SK-N-SH treated with all-trans-retinoic acid at 6 μM for 48 hours (cell line): ENCODE measurements around the gene TCF12.

Experiments
- ATAC-seq: fragments of 200-7000 bp; cut with Tn5 transposase; 3 replicates; pipeline ENCODE4 v1.9.1; 2020; ENCODE audit warnings: mild to moderate bottlenecking, moderate library complexity
- ARNTL ChIP-seq: fragments of 450-650 bp; formaldehyde crosslinking; IDR thresholded peaks from 2 replicates; pipeline ENCODE4 v1.5.0; 2020; ENCODE audit warnings: low read depth, mild to moderate bottlenecking, moderate library complexity, borderline replicate concordance
- BACH2 ChIP-seq: fragments of 250-450 bp; sonication (Bioruptor Pico); IDR thresholded peaks from 2 replicates; pipeline ENCODE4 v1.9.0; 2021; ENCODE audit warnings: mild to moderate bottlenecking, borderline replicate concordance
- CSDC2 ChIP-seq: fragments of 250-450 bp; sonication (Bioruptor Pico); IDR thresholded peaks from 2 replicates; pipeline ENCODE4 v1.5.0; 2020; ENCODE audit warnings: mild to moderate bottlenecking, moderate library complexity
- ESRRG ChIP-seq: fragments of 250-450 bp; sonication (Bioruptor Pico); IDR thresholded peaks from 2 replicates; pipeline ENCODE4 v1.6.1; 2021; ENCODE audit warnings: mild to moderate bottlenecking
- GLIS3 ChIP-seq: fragments of 250-450 bp; sonication (Bioruptor Pico); IDR thresholded peaks from 2 replicates; pipeline ENCODE4 v1.5.0; 2020; ENCODE audit warnings: mild to moderate bottlenecking, moderate library complexity
- ISL1 ChIP-seq: fragments of 250-450 bp; sonication (Bioruptor Pico); IDR thresholded peaks from 2 replicates; pipeline ENCODE4 v2.1.2; 2022; ENCODE audit warnings: mild to moderate bottlenecking, moderate library complexity
- OSR1 ChIP-seq: fragments of 250-450 bp; sonication (Bioruptor Pico); IDR thresholded peaks from 2 replicates; pipeline ENCODE4 v1.8.0; 2022; ENCODE audit warnings: moderate library complexity, mild to moderate bottlenecking, inconsistent platforms
- PPARA ChIP-seq: fragments of 250-450 bp; sonication (Bioruptor Pico); IDR thresholded peaks from 2 replicates; pipeline ENCODE4 v1.5.0; 2020; ENCODE audit warnings: mild to moderate bottlenecking, borderline replicate concordance
- SNAI2 ChIP-seq: fragments of 250-450 bp; sonication (Bioruptor Pico); IDR thresholded peaks from 2 replicates; pipeline ENCODE4 v1.5.0; 2020; ENCODE audit warnings: mild to moderate bottlenecking, moderate library complexity
- TCF4 ChIP-seq: fragments of 250-450 bp; sonication (Bioruptor Pico); IDR thresholded peaks from 2 replicates; pipeline ENCODE4 v1.8.0; 2021; ENCODE audit warnings: mild to moderate bottlenecking, moderate library complexity, borderline replicate concordance
- TOX ChIP-seq: fragments of 250-450 bp; sonication (Bioruptor Pico); IDR thresholded peaks from 2 replicates; pipeline ENCODE4 v1.8.0; 2021; ENCODE audit warnings: mild to moderate bottlenecking, moderate library complexity, borderline replicate concordance
- ZC3H10 ChIP-seq: fragments of 250-450 bp; sonication (Bioruptor Pico); IDR thresholded peaks from 2 replicates; pipeline ENCODE4 v1.5.1; 2021; ENCODE audit warnings: mild to moderate bottlenecking, moderate library complexity
- ZFP3 ChIP-seq: fragments of 250-450 bp; sonication (Bioruptor Pico); IDR thresholded peaks from 2 replicates; pipeline ENCODE4 v1.5.0; 2020; ENCODE audit warnings: mild to moderate bottlenecking, moderate library complexity
- ZNF565 ChIP-seq: fragments of 450-650 bp; formaldehyde crosslinking; conservative IDR thresholded peaks from 2 replicates; pipeline ENCODE4 v1.5.0; 2020; ENCODE audit warnings: low read depth, mild to moderate bottlenecking, moderate library complexity
- ZNF70 ChIP-seq: fragments of 450-650 bp; formaldehyde crosslinking; IDR thresholded peaks from 2 replicates; pipeline ENCODE4 v1.5.0; 2020; ENCODE audit warnings: mild to moderate bottlenecking, moderate library complexity
- TF ChIP-seq, protein P1 (sequence below): fragments of 250-450 bp; sonication (Bioruptor Pico); IDR thresholded peaks from 2 replicates; pipeline ENCODE4 v1.5.0; 2020; ENCODE audit warnings: mild to moderate bottlenecking, moderate library complexity
- TF ChIP-seq, protein P2 (sequence below): fragments of 250-450 bp; sonication (Bioruptor Pico); IDR thresholded peaks from 2 replicates; pipeline ENCODE4 v1.8.0; 2020; ENCODE audit warnings: mild to moderate bottlenecking, moderate library complexity, borderline replicate concordance
- TF ChIP-seq, protein P3 (sequence below): fragments of 250-450 bp; sonication (Bioruptor Pico); IDR thresholded peaks from 2 replicates; pipeline ENCODE4 v1.5.1; 2020; ENCODE audit warnings: low read depth, mild to moderate bottlenecking, moderate library complexity
- TF ChIP-seq, protein P4 (sequence below): fragments of 250-450 bp; sonication (Bioruptor Pico); IDR thresholded peaks from 2 replicates; pipeline ENCODE4 v1.5.1; 2021; ENCODE audit warnings: mild to moderate bottlenecking, moderate library complexity

The TCF12 gene

DNA sequence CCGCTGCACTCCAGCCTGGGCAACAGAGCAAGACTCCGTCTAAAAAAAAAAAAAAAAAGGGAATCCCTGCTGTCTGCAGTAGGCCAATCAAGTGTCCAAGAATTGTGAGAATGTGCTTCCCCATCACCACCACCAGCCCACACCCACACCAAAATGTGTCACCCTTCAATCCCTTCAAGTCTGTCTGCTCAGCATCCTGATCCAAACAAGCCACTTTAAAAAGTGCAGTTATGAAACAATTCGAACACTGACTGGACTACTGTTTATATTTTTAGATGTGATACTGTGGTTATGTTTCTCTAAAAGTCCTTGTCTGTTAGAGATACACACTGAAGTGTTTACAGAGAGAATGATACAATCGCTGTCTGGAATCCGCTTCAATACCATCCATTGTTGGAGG lies 379.8 kb downstream of the TCF12 start:
- no peak for ATAC-seq
- no peak for TF ChIP-seq ZNF565 (CRISPR knock-in tag)
- no peak for TF ChIP-seq GLIS3 (CRISPR knock-in tag)
- TF ChIP-seq PPARA (CRISPR knock-in tag), result no peak
- TF ChIP-seq ZNF70 (CRISPR knock-in tag), result no peak
- no peak for TF ChIP-seq BACH2 (CRISPR knock-in tag)
- no peak for TF ChIP-seq TCF4 (CRISPR knock-in tag)
- TF ChIP-seq, protein P1, sequence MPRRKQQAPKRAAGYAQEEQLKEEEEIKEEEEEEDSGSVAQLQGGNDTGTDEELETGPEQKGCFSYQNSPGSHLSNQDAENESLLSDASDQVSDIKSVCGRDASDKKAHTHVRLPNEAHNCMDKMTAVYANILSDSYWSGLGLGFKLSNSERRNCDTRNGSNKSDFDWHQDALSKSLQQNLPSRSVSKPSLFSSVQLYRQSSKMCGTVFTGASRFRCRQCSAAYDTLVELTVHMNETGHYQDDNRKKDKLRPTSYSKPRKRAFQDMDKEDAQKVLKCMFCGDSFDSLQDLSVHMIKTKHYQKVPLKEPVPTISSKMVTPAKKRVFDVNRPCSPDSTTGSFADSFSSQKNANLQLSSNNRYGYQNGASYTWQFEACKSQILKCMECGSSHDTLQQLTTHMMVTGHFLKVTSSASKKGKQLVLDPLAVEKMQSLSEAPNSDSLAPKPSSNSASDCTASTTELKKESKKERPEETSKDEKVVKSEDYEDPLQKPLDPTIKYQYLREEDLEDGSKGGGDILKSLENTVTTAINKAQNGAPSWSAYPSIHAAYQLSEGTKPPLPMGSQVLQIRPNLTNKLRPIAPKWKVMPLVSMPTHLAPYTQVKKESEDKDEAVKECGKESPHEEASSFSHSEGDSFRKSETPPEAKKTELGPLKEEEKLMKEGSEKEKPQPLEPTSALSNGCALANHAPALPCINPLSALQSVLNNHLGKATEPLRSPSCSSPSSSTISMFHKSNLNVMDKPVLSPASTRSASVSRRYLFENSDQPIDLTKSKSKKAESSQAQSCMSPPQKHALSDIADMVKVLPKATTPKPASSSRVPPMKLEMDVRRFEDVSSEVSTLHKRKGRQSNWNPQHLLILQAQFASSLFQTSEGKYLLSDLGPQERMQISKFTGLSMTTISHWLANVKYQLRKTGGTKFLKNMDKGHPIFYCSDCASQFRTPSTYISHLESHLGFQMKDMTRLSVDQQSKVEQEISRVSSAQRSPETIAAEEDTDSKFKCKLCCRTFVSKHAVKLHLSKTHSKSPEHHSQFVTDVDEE (CRISPR knock-in tag), result no peak
- no peak for TF ChIP-seq ZC3H10 (CRISPR knock-in tag)
- TF ChIP-seq ARNTL, result no peak
- TF ChIP-seq ISL1 (CRISPR knock-in tag), result no peak

DNA sequence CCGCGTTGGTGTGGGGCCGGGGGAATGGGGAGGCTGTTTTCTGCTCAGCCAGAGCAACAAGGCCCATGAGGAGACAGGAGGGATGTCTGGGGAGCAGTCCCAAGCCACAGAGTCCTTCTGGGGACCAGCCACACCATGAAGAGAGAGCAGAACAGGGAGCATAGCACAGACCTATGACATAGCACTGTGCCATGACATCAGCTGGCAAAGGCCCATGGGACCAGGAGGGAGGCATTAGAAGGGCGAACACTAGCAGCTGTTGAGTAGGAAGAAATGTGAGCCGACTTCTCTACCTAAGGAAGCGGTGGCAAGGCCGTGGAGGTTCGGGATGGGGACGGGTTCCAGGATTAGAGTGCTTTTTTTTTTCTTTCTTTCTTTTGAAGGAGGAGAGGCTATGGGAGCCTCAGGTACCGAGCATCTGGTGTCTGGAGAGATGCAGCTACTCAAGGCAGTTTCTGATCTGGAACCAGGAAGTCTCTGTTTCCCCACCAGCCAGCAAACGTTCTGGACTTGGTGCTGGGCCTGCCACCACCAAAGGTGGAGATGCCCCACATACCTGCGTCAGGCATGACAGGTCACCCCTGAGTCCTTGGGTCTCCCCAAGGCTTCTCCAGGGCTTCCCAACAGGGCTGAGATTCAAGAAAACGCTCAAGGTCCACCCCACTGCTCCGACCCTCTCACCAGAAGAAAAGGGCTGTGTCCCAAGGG lies 380.6 kb downstream of the TCF12 start:
- TF ChIP-seq, protein P1 (CRISPR knock-in tag), result no peak
- TF ChIP-seq, protein P2, sequence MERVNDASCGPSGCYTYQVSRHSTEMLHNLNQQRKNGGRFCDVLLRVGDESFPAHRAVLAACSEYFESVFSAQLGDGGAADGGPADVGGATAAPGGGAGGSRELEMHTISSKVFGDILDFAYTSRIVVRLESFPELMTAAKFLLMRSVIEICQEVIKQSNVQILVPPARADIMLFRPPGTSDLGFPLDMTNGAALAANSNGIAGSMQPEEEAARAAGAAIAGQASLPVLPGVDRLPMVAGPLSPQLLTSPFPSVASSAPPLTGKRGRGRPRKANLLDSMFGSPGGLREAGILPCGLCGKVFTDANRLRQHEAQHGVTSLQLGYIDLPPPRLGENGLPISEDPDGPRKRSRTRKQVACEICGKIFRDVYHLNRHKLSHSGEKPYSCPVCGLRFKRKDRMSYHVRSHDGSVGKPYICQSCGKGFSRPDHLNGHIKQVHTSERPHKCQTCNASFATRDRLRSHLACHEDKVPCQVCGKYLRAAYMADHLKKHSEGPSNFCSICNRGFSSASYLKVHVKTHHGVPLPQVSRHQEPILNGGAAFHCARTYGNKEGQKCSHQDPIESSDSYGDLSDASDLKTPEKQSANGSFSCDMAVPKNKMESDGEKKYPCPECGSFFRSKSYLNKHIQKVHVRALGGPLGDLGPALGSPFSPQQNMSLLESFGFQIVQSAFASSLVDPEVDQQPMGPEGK, result no peak
- TF ChIP-seq ESRRG (CRISPR knock-in tag) (no peak), PPARA (CRISPR knock-in tag) (no peak), ZFP3 (CRISPR knock-in tag) (no peak), SNAI2 (CRISPR knock-in tag) (no peak), ZNF70 (CRISPR knock-in tag) (no peak), TCF4 (CRISPR knock-in tag) (no peak), GLIS3 (CRISPR knock-in tag) (no peak), OSR1 (no peak), ISL1 (CRISPR knock-in tag) (no peak), ZC3H10 (CRISPR knock-in tag) (no peak), ZNF565 (CRISPR knock-in tag) (no peak), ARNTL (no peak), CSDC2 (CRISPR knock-in tag) (no peak), BACH2 (CRISPR knock-in tag) (no peak), TOX (CRISPR knock-in tag) (no peak)
- TF ChIP-seq, protein P3, sequence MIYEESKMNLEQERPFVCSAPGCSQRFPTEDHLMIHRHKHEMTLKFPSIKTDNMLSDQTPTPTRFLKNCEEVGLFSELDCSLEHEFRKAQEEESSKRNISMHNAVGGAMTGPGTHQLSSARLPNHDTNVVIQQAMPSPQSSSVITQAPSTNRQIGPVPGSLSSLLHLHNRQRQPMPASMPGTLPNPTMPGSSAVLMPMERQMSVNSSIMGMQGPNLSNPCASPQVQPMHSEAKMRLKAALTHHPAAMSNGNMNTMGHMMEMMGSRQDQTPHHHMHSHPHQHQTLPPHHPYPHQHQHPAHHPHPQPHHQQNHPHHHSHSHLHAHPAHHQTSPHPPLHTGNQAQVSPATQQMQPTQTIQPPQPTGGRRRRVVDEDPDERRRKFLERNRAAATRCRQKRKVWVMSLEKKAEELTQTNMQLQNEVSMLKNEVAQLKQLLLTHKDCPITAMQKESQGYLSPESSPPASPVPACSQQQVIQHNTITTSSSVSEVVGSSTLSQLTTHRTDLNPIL (CRISPR knock-in tag), result no peak
- TF ChIP-seq, protein P4, sequence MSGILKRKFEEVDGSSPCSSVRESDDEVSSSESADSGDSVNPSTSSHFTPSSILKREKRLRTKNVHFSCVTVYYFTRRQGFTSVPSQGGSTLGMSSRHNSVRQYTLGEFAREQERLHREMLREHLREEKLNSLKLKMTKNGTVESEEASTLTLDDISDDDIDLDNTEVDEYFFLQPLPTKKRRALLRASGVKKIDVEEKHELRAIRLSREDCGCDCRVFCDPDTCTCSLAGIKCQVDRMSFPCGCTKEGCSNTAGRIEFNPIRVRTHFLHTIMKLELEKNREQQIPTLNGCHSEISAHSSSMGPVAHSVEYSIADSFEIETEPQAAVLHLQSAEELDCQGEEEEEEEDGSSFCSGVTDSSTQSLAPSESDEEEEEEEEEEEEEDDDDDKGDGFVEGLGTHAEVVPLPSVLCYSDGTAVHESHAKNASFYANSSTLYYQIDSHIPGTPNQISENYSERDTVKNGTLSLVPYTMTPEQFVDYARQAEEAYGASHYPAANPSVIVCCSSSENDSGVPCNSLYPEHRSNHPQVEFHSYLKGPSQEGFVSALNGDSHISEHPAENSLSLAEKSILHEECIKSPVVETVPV (CRISPR knock-in tag), result no peak
- no peak for ATAC-seq
